Upper lobe of left lung (tissue), 4 donors: ENCODE results near the gene PHKB.

Experiments
- POLR2A ChIP-seq, 4 donors: fragments of 450-650 bp; IDR thresholded peaks; one replicate each; pipeline ENCODE4 v1.5.1; 2016 to 2017; ENCODE audit warnings: antibody characterized with exemption in 4 of 4, mild to moderate bottlenecking in 2 of 4
- POLR2AphosphoS5 ChIP-seq, 2 donors: sonication (generic); formaldehyde crosslinking; IDR thresholded peaks; one replicate each; pipeline ENCODE4 v1.5.1; 2017; ENCODE audit warnings: antibody characterized with exemption in 2 of 2
- TF ChIP-seq, protein P1 (sequence below), 6 experiments: fragments of 450-650 bp in 4 of 6; fragments of 200-600 bp in 2 of 6; sonication (generic) in 2 of 6; IDR thresholded peaks; one replicate each; pipeline ENCODE4 v1.5.1; 2016 to 2019; ENCODE audit warnings: antibody characterized with exemption in 6 of 6

DNA sequence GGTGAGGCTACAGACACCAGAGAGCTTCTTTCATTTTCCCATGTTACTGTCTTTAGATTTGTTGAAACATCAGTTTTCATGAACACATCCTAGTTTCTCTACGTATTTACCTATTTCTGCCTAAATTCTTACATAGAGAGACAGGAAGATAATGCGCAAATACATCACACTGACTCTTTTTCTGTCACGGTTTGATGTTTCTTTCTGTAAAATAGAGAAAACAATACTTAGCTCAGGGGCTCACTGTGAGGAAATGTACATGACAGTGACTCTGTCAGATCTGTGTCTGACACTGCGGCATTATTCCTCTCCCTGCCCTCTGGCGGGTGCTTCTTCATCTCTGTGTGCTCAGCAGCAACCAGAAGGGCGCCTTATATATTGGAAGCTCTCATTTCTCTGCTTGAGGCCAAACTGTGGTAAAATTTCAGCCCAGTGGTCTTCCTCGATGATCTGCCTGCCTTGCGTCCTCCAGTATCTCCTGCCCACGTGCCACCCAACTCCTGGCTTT is 264.1 kb downstream of the PHKB start:
- TF ChIP-seq, protein P1, sequence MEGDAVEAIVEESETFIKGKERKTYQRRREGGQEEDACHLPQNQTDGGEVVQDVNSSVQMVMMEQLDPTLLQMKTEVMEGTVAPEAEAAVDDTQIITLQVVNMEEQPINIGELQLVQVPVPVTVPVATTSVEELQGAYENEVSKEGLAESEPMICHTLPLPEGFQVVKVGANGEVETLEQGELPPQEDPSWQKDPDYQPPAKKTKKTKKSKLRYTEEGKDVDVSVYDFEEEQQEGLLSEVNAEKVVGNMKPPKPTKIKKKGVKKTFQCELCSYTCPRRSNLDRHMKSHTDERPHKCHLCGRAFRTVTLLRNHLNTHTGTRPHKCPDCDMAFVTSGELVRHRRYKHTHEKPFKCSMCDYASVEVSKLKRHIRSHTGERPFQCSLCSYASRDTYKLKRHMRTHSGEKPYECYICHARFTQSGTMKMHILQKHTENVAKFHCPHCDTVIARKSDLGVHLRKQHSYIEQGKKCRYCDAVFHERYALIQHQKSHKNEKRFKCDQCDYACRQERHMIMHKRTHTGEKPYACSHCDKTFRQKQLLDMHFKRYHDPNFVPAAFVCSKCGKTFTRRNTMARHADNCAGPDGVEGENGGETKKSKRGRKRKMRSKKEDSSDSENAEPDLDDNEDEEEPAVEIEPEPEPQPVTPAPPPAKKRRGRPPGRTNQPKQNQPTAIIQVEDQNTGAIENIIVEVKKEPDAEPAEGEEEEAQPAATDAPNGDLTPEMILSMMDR (IDR thresholded peaks at IDR 0.05), result no peak
- TF ChIP-seq POLR2AphosphoS5 (IDR thresholded peaks at IDR 0.05) (no peak), POLR2A (IDR thresholded peaks at IDR 0.05) (no peak)
